ENCODE measurements around the gene GRK5.

The GRK5 gene

GRCh38 chr10:119316002-119316358 lies 108.6 kb downstream of the GRK5 start:
- Histone ChIP-seq H3K9me3 (ENCODE audit: control insufficient read depth in 5 of 5, low read length in 5 of 5) (no peaks in the 10 kb centered on the region), H3K9ac (ENCODE audit: low read length in 5 of 5) (peak overlapping the region in 1 of 5 donors; percentile 56), H3K4me1 (ENCODE audit: control insufficient read depth in 5 of 5, insufficient read depth in 5 of 5, low read length in 5 of 5) (peaks cover 0 to 52% (median 17%) of the 10 kb centered on the region in 5 donors), H3K36me3 (ENCODE audit: control insufficient read depth in 5 of 5, insufficient read depth in 5 of 5, low read length in 5 of 5) (no peaks in the 10 kb centered on the region), H3K27me3 (ENCODE audit: control insufficient read depth in 5 of 5, insufficient read depth in 4 of 5, low read length in 5 of 5) (no peaks in the 10 kb centered on the region), H3K4me3 (ENCODE audit: low read depth in 1 of 5, low read length in 5 of 5) (no peak overlapping the region), H3K27ac (ENCODE audit: low read depth, low read length) (peak overlapping the region; percentile 45)

DNA sequence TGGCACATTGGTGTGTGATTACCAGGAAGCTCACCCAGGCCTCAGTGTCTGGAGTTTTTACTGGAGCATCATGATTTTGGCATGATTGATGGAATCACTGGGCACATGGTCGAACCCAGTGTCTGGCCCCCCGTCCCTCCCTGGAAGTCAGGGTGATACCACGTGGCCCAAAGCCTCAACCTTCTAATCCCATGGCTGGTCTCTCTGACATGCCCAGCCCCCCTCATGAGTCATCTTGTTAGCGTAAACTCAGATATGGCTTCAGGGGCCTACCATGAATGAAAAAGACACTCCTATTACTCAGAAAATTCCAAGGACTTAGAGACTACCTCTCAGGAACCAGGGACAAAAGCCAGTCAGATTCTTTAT lies 109.3 kb downstream of the GRK5 start:
- H3K27ac ChIP-seq (ENCODE audit: low read depth, low read length) = peak overlapping the region; percentile 45
- H3K36me3 ChIP-seq (ENCODE audit: control insufficient read depth in 5 of 5, insufficient read depth in 5 of 5, low read length in 5 of 5) = no peaks in the 10 kb centered on the region
- no peaks in the 10 kb centered on the region for H3K27me3 ChIP-seq (ENCODE audit: control insufficient read depth in 5 of 5, insufficient read depth in 4 of 5, low read length in 5 of 5)
- H3K9me3 ChIP-seq (ENCODE audit: control insufficient read depth in 5 of 5, low read length in 5 of 5) = peaks cover 0 to 3% (median 0%) of the 10 kb centered on the region in 5 donors
- no peak overlapping the region for H3K4me3 ChIP-seq (ENCODE audit: low read depth in 1 of 5, low read length in 5 of 5)
- H3K9ac ChIP-seq (ENCODE audit: low read length in 5 of 5) = no peak overlapping the region
- H3K4me1 ChIP-seq (ENCODE audit: control insufficient read depth in 5 of 5, insufficient read depth in 5 of 5, low read length in 5 of 5) = peaks cover 0 to 52% (median 17%) of the 10 kb centered on the region in 5 donors

DNA sequence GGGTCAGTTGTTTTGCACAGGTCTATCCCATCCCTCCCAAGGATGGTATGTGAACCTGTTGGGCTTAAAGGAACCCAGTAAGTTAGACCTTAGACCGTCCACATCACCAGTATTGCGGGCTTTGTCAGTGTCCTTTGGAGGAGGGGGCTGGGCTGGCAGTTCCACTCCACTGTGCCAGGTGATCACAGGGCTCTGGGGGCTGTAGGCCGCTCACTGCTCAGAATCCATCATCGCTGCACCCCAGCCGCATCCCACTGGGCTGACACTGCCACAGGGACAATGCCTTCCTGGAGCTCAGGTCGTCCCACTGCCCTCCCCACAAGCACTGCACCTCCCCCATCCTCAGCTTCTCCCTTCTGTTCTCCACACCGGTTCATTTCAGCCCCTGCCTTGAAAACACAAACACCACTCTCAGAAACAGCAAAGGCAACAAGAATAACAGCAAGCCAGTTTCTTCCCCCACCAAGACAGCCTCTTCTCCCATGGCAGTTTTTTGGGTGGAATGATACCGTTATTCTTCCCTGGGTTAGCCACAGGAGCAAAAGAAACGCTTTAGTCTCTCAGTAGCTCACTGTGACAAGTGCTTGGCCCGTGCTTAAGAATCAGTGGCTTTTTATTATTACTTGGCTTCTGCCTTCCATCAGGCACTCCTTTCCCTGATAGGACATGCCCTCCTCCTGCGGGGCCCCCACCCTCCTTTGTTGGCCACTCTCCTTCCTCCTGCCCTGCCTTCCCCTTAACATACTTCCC lies 111.2 kb downstream of the GRK5 start:
- H3K27ac ChIP-seq (ENCODE audit: low read depth, low read length) = no peak overlapping the region
- H3K9ac ChIP-seq (ENCODE audit: low read length in 5 of 5) = no peak overlapping the region
- no peaks in the 10 kb centered on the region for H3K36me3 ChIP-seq (ENCODE audit: control insufficient read depth in 5 of 5, insufficient read depth in 5 of 5, low read length in 5 of 5)
- peaks cover 0 to 48% (median 17%) of the 10 kb centered on the region in 5 donors for H3K4me1 ChIP-seq (ENCODE audit: control insufficient read depth in 5 of 5, insufficient read depth in 5 of 5, low read length in 5 of 5)
- peaks cover 0 to 3% (median 0%) of the 10 kb centered on the region in 5 donors for H3K9me3 ChIP-seq (ENCODE audit: control insufficient read depth in 5 of 5, low read length in 5 of 5)
- H3K27me3 ChIP-seq (ENCODE audit: control insufficient read depth in 5 of 5, insufficient read depth in 4 of 5, low read length in 5 of 5) = no peaks in the 10 kb centered on the region
- no peak overlapping the region for H3K4me3 ChIP-seq (ENCODE audit: low read depth in 1 of 5, low read length in 5 of 5)

- H3K4me3 ChIP-seq (ENCODE audit: low read depth in 1 of 5, low read length in 5 of 5) = no peak overlapping the region
- no peak overlapping the region for H3K9ac ChIP-seq (ENCODE audit: low read length in 5 of 5)
- H3K9me3 ChIP-seq (ENCODE audit: control insufficient read depth in 5 of 5, low read length in 5 of 5) = peaks cover 0 to 3% (median 0%) of the 10 kb centered on the region in 5 donors
- no peaks in the 10 kb centered on the region for H3K27me3 ChIP-seq (ENCODE audit: control insufficient read depth in 5 of 5, insufficient read depth in 4 of 5, low read length in 5 of 5)
- H3K36me3 ChIP-seq (ENCODE audit: control insufficient read depth in 5 of 5, insufficient read depth in 5 of 5, low read length in 5 of 5) = no peaks in the 10 kb centered on the region
- H3K27ac ChIP-seq (ENCODE audit: low read depth, low read length) = no peak overlapping the region
- peaks cover 0 to 51% (median 17%) of the 10 kb centered on the region in 5 donors for H3K4me1 ChIP-seq (ENCODE audit: control insufficient read depth in 5 of 5, insufficient read depth in 5 of 5, low read length in 5 of 5)
These were observed 112.0 kb downstream of the GRK5 start for GRCh38 chr10:119319161-119319919.

- peaks cover 0 to 48% (median 17%) of the 10 kb centered on the region in 5 donors for H3K4me1 ChIP-seq (ENCODE audit: control insufficient read depth in 5 of 5, insufficient read depth in 5 of 5, low read length in 5 of 5)
- no peaks in the 10 kb centered on the region for H3K36me3 ChIP-seq (ENCODE audit: control insufficient read depth in 5 of 5, insufficient read depth in 5 of 5, low read length in 5 of 5)
- H3K27ac ChIP-seq (ENCODE audit: low read depth, low read length) = no peak overlapping the region
- no peak overlapping the region for H3K9ac ChIP-seq (ENCODE audit: low read length in 5 of 5)
- H3K27me3 ChIP-seq (ENCODE audit: control insufficient read depth in 5 of 5, insufficient read depth in 4 of 5, low read length in 5 of 5) = no peaks in the 10 kb centered on the region
- H3K9me3 ChIP-seq (ENCODE audit: control insufficient read depth in 5 of 5, low read length in 5 of 5) = peaks cover 0 to 3% (median 0%) of the 10 kb centered on the region in 5 donors
- H3K4me3 ChIP-seq (ENCODE audit: low read depth in 1 of 5, low read length in 5 of 5) = no peak overlapping the region
These were observed 112.5 kb downstream of the GRK5 start for GRCh38 chr10:119319920-119320258.

GRCh38 chr10:119320981-119321380 lies 113.6 kb downstream of the GRK5 start:
- H3K4me1 ChIP-seq (ENCODE audit: control insufficient read depth in 5 of 5, insufficient read depth in 5 of 5, low read length in 5 of 5) = peaks cover 0 to 44% (median 17%) of the 10 kb centered on the region in 5 donors
- no peak overlapping the region for H3K27ac ChIP-seq (ENCODE audit: low read depth, low read length)
- no peaks in the 10 kb centered on the region for H3K27me3 ChIP-seq (ENCODE audit: control insufficient read depth in 5 of 5, insufficient read depth in 4 of 5, low read length in 5 of 5)
- peaks cover 0 to 3% (median 0%) of the 10 kb centered on the region in 5 donors for H3K9me3 ChIP-seq (ENCODE audit: control insufficient read depth in 5 of 5, low read length in 5 of 5)
- peaks cover 0 to 3% (median 0%) of the 10 kb centered on the region in 5 donors for H3K36me3 ChIP-seq (ENCODE audit: control insufficient read depth in 5 of 5, insufficient read depth in 5 of 5, low read length in 5 of 5)
- H3K9ac ChIP-seq (ENCODE audit: low read length in 5 of 5) = no peak overlapping the region
- no peak overlapping the region for H3K4me3 ChIP-seq (ENCODE audit: low read depth in 1 of 5, low read length in 5 of 5)

GRCh38 chr10:119323085-119324016 lies 116.0 kb downstream of the GRK5 start:
- H3K9ac ChIP-seq (ENCODE audit: low read length in 5 of 5) = no peak overlapping the region
- H3K4me3 ChIP-seq (ENCODE audit: low read depth in 1 of 5, low read length in 5 of 5) = no peak overlapping the region
- H3K36me3 ChIP-seq (ENCODE audit: control insufficient read depth in 5 of 5, insufficient read depth in 5 of 5, low read length in 5 of 5) = peaks cover 0 to 13% (median 8%) of the 10 kb centered on the region in 5 donors
- peaks cover 0 to 3% (median 0%) of the 10 kb centered on the region in 5 donors for H3K9me3 ChIP-seq (ENCODE audit: control insufficient read depth in 5 of 5, low read length in 5 of 5)
- H3K27me3 ChIP-seq (ENCODE audit: control insufficient read depth in 5 of 5, insufficient read depth in 4 of 5, low read length in 5 of 5) = no peaks in the 10 kb centered on the region
- peaks cover 0 to 23% (median 7%) of the 10 kb centered on the region in 5 donors for H3K4me1 ChIP-seq (ENCODE audit: control insufficient read depth in 5 of 5, insufficient read depth in 5 of 5, low read length in 5 of 5)
- H3K27ac ChIP-seq (ENCODE audit: low read depth, low read length) = no peak overlapping the region

DNA sequence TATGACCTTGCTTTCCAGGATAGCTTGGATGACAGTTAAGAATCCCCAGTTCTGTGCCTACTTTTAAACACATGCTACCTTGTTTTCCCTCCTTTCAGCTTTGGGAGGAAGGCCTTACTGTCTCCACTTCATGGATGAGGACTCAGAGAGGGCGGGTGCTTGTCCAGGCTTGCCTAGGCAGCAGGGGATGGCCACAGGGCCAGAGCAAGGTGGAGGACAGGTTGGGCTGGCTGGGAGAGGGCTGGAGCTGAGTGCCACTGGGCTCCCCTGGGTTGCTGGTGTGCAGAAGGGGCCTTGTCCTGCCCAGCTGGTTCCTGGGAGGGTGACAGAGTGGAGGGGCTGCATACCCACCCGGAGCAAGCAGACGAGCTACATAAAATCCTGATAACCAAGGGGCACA lies 117.8 kb downstream of the GRK5 start:
- peaks cover 0 to 8% (median 0%) of the 10 kb centered on the region in 5 donors for H3K4me1 ChIP-seq (ENCODE audit: control insufficient read depth in 5 of 5, insufficient read depth in 5 of 5, low read length in 5 of 5)
- H3K4me3 ChIP-seq (ENCODE audit: low read depth in 1 of 5, low read length in 5 of 5) = no peak overlapping the region
- no peaks in the 10 kb centered on the region for H3K27me3 ChIP-seq (ENCODE audit: control insufficient read depth in 5 of 5, insufficient read depth in 4 of 5, low read length in 5 of 5)
- no peak overlapping the region for H3K27ac ChIP-seq (ENCODE audit: low read depth, low read length)
- H3K9ac ChIP-seq (ENCODE audit: low read length in 5 of 5) = no peak overlapping the region
- peaks cover 0 to 3% (median 0%) of the 10 kb centered on the region in 5 donors for H3K9me3 ChIP-seq (ENCODE audit: control insufficient read depth in 5 of 5, low read length in 5 of 5)
- peaks cover 0 to 14% (median 12%) of the 10 kb centered on the region in 5 donors for H3K36me3 ChIP-seq (ENCODE audit: control insufficient read depth in 5 of 5, insufficient read depth in 5 of 5, low read length in 5 of 5)

- H3K9ac ChIP-seq (ENCODE audit: low read length in 5 of 5) = no peak overlapping the region
- H3K27ac ChIP-seq (ENCODE audit: low read depth, low read length) = no peak overlapping the region
- H3K4me3 ChIP-seq (ENCODE audit: low read depth in 1 of 5, low read length in 5 of 5) = no peak overlapping the region
- H3K27me3 ChIP-seq (ENCODE audit: control insufficient read depth in 5 of 5, insufficient read depth in 4 of 5, low read length in 5 of 5) = no peaks in the 10 kb centered on the region
- peaks cover 0 to 14% (median 4%) of the 10 kb centered on the region in 5 donors for H3K4me1 ChIP-seq (ENCODE audit: control insufficient read depth in 5 of 5, insufficient read depth in 5 of 5, low read length in 5 of 5)
- H3K36me3 ChIP-seq (ENCODE audit: control insufficient read depth in 5 of 5, insufficient read depth in 5 of 5, low read length in 5 of 5) = peaks cover 0 to 14% (median 12%) of the 10 kb centered on the region in 5 donors
- peaks cover 0 to 3% (median 0%) of the 10 kb centered on the region in 5 donors for H3K9me3 ChIP-seq (ENCODE audit: control insufficient read depth in 5 of 5, low read length in 5 of 5)
These were observed 118.8 kb downstream of the GRK5 start for GRCh38 chr10:119326167-119326566.
